Thyroid gland (tissue), 4 donors: Measurements from ENCODE around the gene CCDC149. TPM values are rescaled to one million over a fixed set of nuclear protein-coding genes. Genes with fewer than 3 reads are reported as not detected.

Experiments used
- DNase-seq, 2 donors: peaks; one replicate each; pipeline ENCODE4 v3.0.0-alpha.2; 2019
- H3K27ac ChIP-seq, 3 donors: fragments of 200-600 bp; sonication (generic); 1 replicate in 2 of 3; 2 replicates in 1 of 3; pipeline ENCODE4 v1.5.1; 2016 to 2019; ENCODE audit warnings: mild to moderate bottlenecking in 1 of 3, moderate library complexity in 1 of 3
- H3K27me3 ChIP-seq: fragments of 200-600 bp; sonication (generic); one replicate; pipeline ENCODE4 v1.5.1; 2019
- H3K36me3 ChIP-seq, 2 donors: fragments of 200-600 bp; sonication (generic); one replicate each; pipeline ENCODE4 v1.5.1; 2016 to 2019
- H3K4me1 ChIP-seq, 2 donors: fragments of 200-600 bp; sonication (generic); one replicate each; pipeline ENCODE4 v1.5.1; 2017 to 2019
- H3K4me3 ChIP-seq, 3 donors: fragments of 200-600 bp; sonication (generic); replicated peaks in 1 of 3; 1 replicate in 2 of 3; 2 replicates in 1 of 3; pipeline ENCODE4 v1.5.1; 2016; ENCODE audit warnings: mild to moderate bottlenecking in 1 of 3
- H3K9me3 ChIP-seq: fragments of 200-600 bp; sonication (generic); one replicate; pipeline ENCODE4 v1.5.1; 2017
- POLR2A ChIP-seq, 2 donors: fragments of 450-650 bp; IDR thresholded peaks; one replicate each; pipeline ENCODE4 v1.6.1; 2017; ENCODE audit warnings: antibody characterized with exemption in 2 of 2, mild to moderate bottlenecking in 2 of 2, moderate library complexity in 1 of 2
- WGBS, 2 donors: methylation state at CpG; one replicate each; pipeline ENCODE4 v1.1.5; 2017; 5-methylcytosine and 5-hydroxymethylcytosine counted together
- intact Hi-C: fragments of 100-400 bp; cut with DNase I; formaldehyde crosslinking; loops from one replicate; pipeline ENCODE4 v1.15.1; 2023
- total RNA-seq, 4 donors: library from RNA; depleted of rRNA; stranded (reverse); fragments of >200 nt; gene quantifications; one replicate each; pipeline ENCODE4 v1.2.3, GENCODE V29; 2016
- TF ChIP-seq, protein P1 (sequence below), 6 experiments: fragments of 200-600 bp in 3 of 6; fragments of 450-650 bp in 3 of 6; sonication (generic) in 3 of 6; IDR thresholded peaks; one replicate each; pipeline ENCODE4 v1.5.1; 2016 to 2019; ENCODE audit warnings: antibody characterized with exemption in 6 of 6, mild to moderate bottlenecking in 2 of 6, inconsistent platforms in 1 of 6, moderate library complexity in 1 of 6

Gene CCDC149
- total RNA-seq, 4 donors from 2014 or later = 19.3 to 29.2 (median 21.8) TPM

DNA sequence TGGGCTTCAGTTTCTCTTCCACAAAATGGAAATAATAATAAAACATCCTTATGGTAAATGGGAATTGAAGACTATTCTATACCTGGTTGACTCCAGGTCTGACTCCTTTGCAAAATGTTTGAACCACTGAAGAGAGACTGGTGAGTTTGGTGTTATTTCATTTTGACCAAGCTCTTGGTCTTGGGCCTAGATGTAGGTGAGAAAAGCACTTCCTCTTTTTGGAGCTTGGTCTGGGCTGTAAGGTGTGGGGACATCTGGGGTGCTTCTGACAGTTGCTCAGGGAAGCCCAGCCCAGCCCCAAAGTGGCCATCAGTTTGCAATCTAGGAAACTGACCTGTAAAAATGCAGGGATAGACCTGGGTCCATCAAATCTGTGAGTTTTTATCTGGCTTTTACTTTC lies 144.2 kb downstream of the CCDC149 start:
- no peak for DNase-seq
- TF ChIP-seq POLR2A (IDR thresholded peaks at IDR 0.05) = no peak
- TF ChIP-seq, protein P1, sequence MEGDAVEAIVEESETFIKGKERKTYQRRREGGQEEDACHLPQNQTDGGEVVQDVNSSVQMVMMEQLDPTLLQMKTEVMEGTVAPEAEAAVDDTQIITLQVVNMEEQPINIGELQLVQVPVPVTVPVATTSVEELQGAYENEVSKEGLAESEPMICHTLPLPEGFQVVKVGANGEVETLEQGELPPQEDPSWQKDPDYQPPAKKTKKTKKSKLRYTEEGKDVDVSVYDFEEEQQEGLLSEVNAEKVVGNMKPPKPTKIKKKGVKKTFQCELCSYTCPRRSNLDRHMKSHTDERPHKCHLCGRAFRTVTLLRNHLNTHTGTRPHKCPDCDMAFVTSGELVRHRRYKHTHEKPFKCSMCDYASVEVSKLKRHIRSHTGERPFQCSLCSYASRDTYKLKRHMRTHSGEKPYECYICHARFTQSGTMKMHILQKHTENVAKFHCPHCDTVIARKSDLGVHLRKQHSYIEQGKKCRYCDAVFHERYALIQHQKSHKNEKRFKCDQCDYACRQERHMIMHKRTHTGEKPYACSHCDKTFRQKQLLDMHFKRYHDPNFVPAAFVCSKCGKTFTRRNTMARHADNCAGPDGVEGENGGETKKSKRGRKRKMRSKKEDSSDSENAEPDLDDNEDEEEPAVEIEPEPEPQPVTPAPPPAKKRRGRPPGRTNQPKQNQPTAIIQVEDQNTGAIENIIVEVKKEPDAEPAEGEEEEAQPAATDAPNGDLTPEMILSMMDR (IDR thresholded peaks at IDR 0.05) = no peak
- intact Hi-C loops = no loop called here
- H3K4me1 ChIP-seq = no peaks in the 10 kb centered on the region
- H3K9me3 ChIP-seq = no peaks in the 10 kb centered on the region
- H3K4me3 ChIP-seq = no peak overlapping the region
- H3K36me3 ChIP-seq = no peaks in the 10 kb centered on the region
- no peaks in the 10 kb centered on the region for H3K27me3 ChIP-seq
- H3K27ac ChIP-seq = no peak overlapping the region

GRCh38 chr4:24768006-24768405 lies 144.8 kb downstream of the CCDC149 start:
- TF ChIP-seq POLR2A (IDR thresholded peaks at IDR 0.05) = no peak
- TF ChIP-seq, protein P1 (IDR thresholded peaks at IDR 0.05) = no peak
- Histone ChIP-seq H3K4me3 (no peak overlapping the region), H3K9me3 (no peaks in the 10 kb centered on the region), H3K27ac (no peak overlapping the region), H3K4me1 (no peaks in the 10 kb centered on the region), H3K27me3 (no peaks in the 10 kb centered on the region), H3K36me3 (no peaks in the 10 kb centered on the region)
- intact Hi-C loops = no loop called here
- no peak for DNase-seq
- 69 to 71% methylated on average over 5 of the region's 5 CpGs for WGBS, 2 donors

DNA sequence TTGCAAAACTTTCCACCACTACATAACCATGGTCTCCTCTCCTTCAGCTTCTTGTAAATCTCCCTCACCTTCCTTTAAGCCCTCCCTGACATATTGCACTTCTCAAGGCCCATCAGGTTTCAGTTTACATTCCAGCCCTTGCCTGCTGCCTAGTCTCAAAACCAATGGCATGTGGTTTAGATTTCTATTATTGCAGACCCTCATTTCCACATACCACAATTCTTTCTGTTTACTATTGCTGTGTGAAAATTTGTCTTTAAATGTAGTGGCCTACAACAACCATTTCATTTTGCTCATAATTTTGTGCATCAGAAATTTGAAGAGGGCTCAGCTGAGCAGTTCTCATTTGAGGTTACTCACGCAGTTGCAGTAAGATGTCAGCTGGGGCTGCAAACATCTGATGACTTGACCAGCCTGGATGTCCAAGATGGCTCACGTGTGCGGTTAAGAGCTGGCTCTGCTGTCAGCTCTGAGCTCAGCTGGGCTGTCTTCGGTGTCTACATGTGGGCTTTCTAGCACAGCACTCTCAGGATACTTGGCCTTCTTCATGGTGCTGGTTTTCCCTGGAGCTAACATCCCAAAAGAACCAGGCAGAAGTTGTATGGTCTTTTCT lies 147.4 kb downstream of the CCDC149 start:
- Histone ChIP-seq H3K36me3 (no peaks in the 10 kb centered on the region), H3K4me1 (no peaks in the 10 kb centered on the region), H3K27ac (no peak overlapping the region), H3K9me3 (no peaks in the 10 kb centered on the region), H3K27me3 (no peaks in the 10 kb centered on the region), H3K4me3 (no peak overlapping the region)
- intact Hi-C loops = no loop called here
- 82 to 92% methylated on average over 4 of the region's 4 CpGs for WGBS, 2 donors
- no peak for TF ChIP-seq POLR2A (IDR thresholded peaks at IDR 0.05)
- TF ChIP-seq, protein P1 (IDR thresholded peaks at IDR 0.05) = no peak
- no peak for DNase-seq

GRCh38 chr4:24764345-24764744 lies 148.5 kb downstream of the CCDC149 start:
- no peak for TF ChIP-seq POLR2A (IDR thresholded peaks at IDR 0.05)
- TF ChIP-seq, protein P1 (IDR thresholded peaks at IDR 0.05) = no peak
- intact Hi-C loops = no loop called here

GRCh38 chr4:24763631-24764297 lies 149.1 kb downstream of the CCDC149 start:
- no peaks in the 10 kb centered on the region for H3K9me3 ChIP-seq
- no peaks in the 10 kb centered on the region for H3K36me3 ChIP-seq
- intact Hi-C loops = no loop called here
- TF ChIP-seq, protein P1 (IDR thresholded peaks at IDR 0.05) = no peak
- H3K27ac ChIP-seq = no peak overlapping the region
- peak; percentile 64 to 77 for DNase-seq
- 33 to 42% methylated on average over 5 of the region's 5 CpGs for WGBS, 2 donors
- no peaks in the 10 kb centered on the region for H3K4me1 ChIP-seq
- H3K4me3 ChIP-seq = no peak overlapping the region
- no peaks in the 10 kb centered on the region for H3K27me3 ChIP-seq

More at GRCh38 chr4:24764345-24764744, 148.5 kb downstream of the CCDC149 start:
- Histone ChIP-seq H3K27ac (no peak overlapping the region), H3K27me3 (no peaks in the 10 kb centered on the region), H3K4me1 (no peaks in the 10 kb centered on the region), H3K4me3 (no peak overlapping the region), H3K9me3 (no peaks in the 10 kb centered on the region), H3K36me3 (no peaks in the 10 kb centered on the region)
- 83 to 88% methylated on average over 3 of the region's 3 CpGs for WGBS, 2 donors
- peak in 1 of 2 donors; percentile 12 for DNase-seq
